A549 (cell line): ENCODE results near the gene C16orf90. TPM values are rescaled to one million over a fixed set of nuclear protein-coding genes. Genes with fewer than 3 reads are reported as not detected.

ENCODE experiments used
- ATAC-seq, 2 experiments: fragments of 200-7000 bp in 1 of 2; fragments of >200 bp in 1 of 2; cut with Nextera tagmentation in 1 of 2; cut with Tn5 transposase in 1 of 2; 3 replicates each; pipeline versions ENCODE4 v1.8.0 to v1.9.1; 2018 to 2020; ENCODE audit warnings: mild to moderate bottlenecking in 1 of 2, moderate library complexity in 1 of 2
- CTCF ChIA-PET: fragments of 300-600 bp; sonication (Branson Sonifier 250); formaldehyde crosslinking; extraction: SDS; loops from one replicate; lab custom pipeline; 2021; ENCODE audit warnings: antibody characterized with exemption, inconsistent platforms; lab: Yijun Ruan, JAX
- POLR2A ChIA-PET: fragments of 350-600 bp; formaldehyde crosslinking; extraction: SDS; loops from one replicate; lab custom pipeline; 2021; ENCODE audit warnings: antibody characterized with exemption, inconsistent platforms; lab: Yijun Ruan, JAX
- DNase-seq, 2 experiments: peaks; one replicate each; pipeline versions ENCODE4 v3.0.0 to v3.0.0-alpha.2; 2011 to 2016; ENCODE audit warnings: low read depth in 1 of 2, low spot score in 1 of 2
- FAIRE-seq: peaks from 2 replicates; lab custom pipeline; 2011; peaks lifted over from hg19 to GRCh38; lab: Jason Lieb, UNC
- H3K27ac ChIP-seq, 2 experiments: fragments of >200 bp; sonication (Bioruptor Twin); formaldehyde crosslinking; 3 replicates each; pipeline ENCODE4 v1.5.1; 2016 to 2017
- H3K4me1 ChIP-seq: fragments of >200 bp; sonication (Bioruptor Twin); formaldehyde crosslinking; 3 replicates; pipeline ENCODE4 v1.6.1; 2016
- H3K4me2 ChIP-seq: fragments of >200 bp; sonication (Bioruptor Twin); formaldehyde crosslinking; 3 replicates; pipeline ENCODE4 v1.6.1; 2016
- H3K4me3 ChIP-seq: fragments of >200 bp; sonication (Bioruptor Twin); formaldehyde crosslinking; 3 replicates; pipeline ENCODE4 v1.5.1; 2016
- H3K9me3 ChIP-seq: fragments of >200 bp; sonication (Bioruptor Twin); formaldehyde crosslinking; 3 replicates; pipeline ENCODE4 v1.6.1; 2016
- CBX2 ChIP-seq: fragments of 200-600 bp; sonication (generic); IDR thresholded peaks from 2 replicates; pipeline ENCODE4 v1.6.1; 2016; ENCODE audit warnings: low read depth, mild to moderate bottlenecking, borderline replicate concordance
- CHD4 ChIP-seq: fragments of 200-600 bp; sonication (generic); IDR thresholded peaks from 2 replicates; pipeline ENCODE4 v1.6.1; 2016; ENCODE audit warnings: antibody characterized with exemption, mild to moderate bottlenecking, borderline replicate concordance
- EP300 ChIP-seq, 2 experiments: fragments of >200 bp; sonication (Bioruptor Twin); formaldehyde crosslinking; IDR thresholded peaks; 2 replicates in 1 of 2; 3 replicates in 1 of 2; pipeline ENCODE4 v1.6.1; 2016 to 2017
- ESRRA ChIP-seq: fragments of 150-350 bp; IDR thresholded peaks from 2 replicates; pipeline ENCODE4 v1.6.1; 2014; ENCODE audit warnings: mild to moderate bottlenecking, low read length, borderline replicate concordance
- FOSB ChIP-seq: fragments of 250-450 bp; sonication (Bioruptor Pico); IDR thresholded peaks from 2 replicates; pipeline ENCODE4 v1.5.0; 2020; ENCODE audit warnings: mild to moderate bottlenecking, moderate library complexity
- FOXS1 ChIP-seq: fragments of 250-450 bp; sonication (Bioruptor Pico); IDR thresholded peaks from 2 replicates; pipeline ENCODE4 v1.5.0; 2020; ENCODE audit warnings: mild to moderate bottlenecking, moderate library complexity
- HDAC2 ChIP-seq: fragments of 200-600 bp; sonication (generic); IDR thresholded peaks from 2 replicates; pipeline ENCODE4 v1.6.1; 2016
- HOXA7 ChIP-seq: fragments of 250-450 bp; sonication (Bioruptor Pico); IDR thresholded peaks from 2 replicates; pipeline ENCODE4 v1.5.0; 2020; ENCODE audit warnings: mild to moderate bottlenecking, moderate library complexity
- JUN ChIP-seq, 2 experiments: fragments of >200 bp; sonication (Bioruptor Twin); formaldehyde crosslinking; IDR thresholded peaks; 2 replicates in 1 of 2; 3 replicates in 1 of 2; pipeline ENCODE4 v1.6.1; 2016 to 2017
- KDM5A ChIP-seq: fragments of 200-600 bp; sonication (generic); IDR thresholded peaks from 2 replicates; pipeline ENCODE4 v1.6.1; 2016; ENCODE audit warnings: antibody characterized with exemption, mild to moderate bottlenecking
- NR3C1 ChIP-seq: fragments of >200 bp; sonication (Bioruptor Twin); formaldehyde crosslinking; IDR thresholded peaks from 3 replicates; pipeline ENCODE4 v1.6.1; 2017
- SREBF2 ChIP-seq: fragments of 450-650 bp; IDR thresholded peaks from 2 replicates; pipeline ENCODE4 v1.6.1; 2014; ENCODE audit warnings: mild to moderate bottlenecking, moderate library complexity
- TFCP2L1 ChIP-seq: fragments of 250-450 bp; sonication (Bioruptor Pico); IDR thresholded peaks from 2 replicates; pipeline ENCODE4 v1.5.0; 2021; ENCODE audit warnings: mild to moderate bottlenecking
- ZC3H11A ChIP-seq: fragments of 450-650 bp; IDR thresholded peaks from 2 replicates; pipeline ENCODE4 v1.6.1; 2014; ENCODE audit warnings: antibody characterized with exemption, mild to moderate bottlenecking
- ZFP36 ChIP-seq: fragments of 450-650 bp; IDR thresholded peaks from 2 replicates; pipeline ENCODE4 v1.6.1; 2014; ENCODE audit warnings: borderline replicate concordance; ENCODE audit not compliant: partially characterized antibody
- ZNF302 ChIP-seq: fragments of 250-450 bp; sonication (Bioruptor Pico); IDR thresholded peaks from 2 replicates; pipeline ENCODE4 v1.9.0; 2021; ENCODE audit warnings: inconsistent platforms, mild to moderate bottlenecking, moderate library complexity
- WGBS: methylation state at CpG from one replicate; pipeline ENCODE4 v1.1.6; 2017; ENCODE audit errors: missing lambda C conversion rate; 5-methylcytosine and 5-hydroxymethylcytosine counted together
- polyA plus RNA-seq, 4 experiments: library from polyadenylated mRNA; depleted of rRNA in 3 of 4; stranded (reverse); fragments of >200 nt; fragmentation: RNase III in 1 of 4; extraction: RNeasy Plus Mini Kit Qiagen cat#74134 plus additional on column Dnase treatment in 1 of 4; gene quantifications; 2 replicates in 3 of 4; 3 replicates in 1 of 4; pipeline ENCODE4 v1.2.3, GENCODE V29; 2011 to 2017
- TF ChIP-seq, protein P1 (sequence below): fragments of 450-650 bp; IDR thresholded peaks from 2 replicates; pipeline ENCODE4 v1.6.1; 2014; ENCODE audit warnings: antibody characterized with exemption
- TF ChIP-seq, protein P2 (sequence below): fragments of >200 bp; sonication (Bioruptor Twin); formaldehyde crosslinking; IDR thresholded peaks from 2 replicates; pipeline ENCODE4 v1.6.1; 2016
- TF ChIP-seq, protein P3 (sequence below): fragments of 200-600 bp; sonication (generic); IDR thresholded peaks from 2 replicates; pipeline ENCODE4 v1.6.1; 2016; ENCODE audit warnings: antibody characterized with exemption, mild to moderate bottlenecking, moderate library complexity
- TF ChIP-seq, protein P4 (sequence below): fragments of 250-450 bp; sonication (Bioruptor Pico); IDR thresholded peaks from 2 replicates; pipeline ENCODE4 v1.5.0; 2020; ENCODE audit warnings: low read depth, mild to moderate bottlenecking, moderate library complexity
- TF ChIP-seq, protein P5 (sequence below): IDR thresholded peaks from 2 replicates; pipeline ENCODE4 v1.6.1; 2012
- TF ChIP-seq, protein P6 (sequence below): IDR thresholded peaks from 2 replicates; pipeline ENCODE4 v1.6.1; 2012; ENCODE audit warnings: low read depth, borderline replicate concordance

Gene C16orf90
- polyA plus RNA-seq, 2 of the 4 experiments (the other 2 are of a cell fraction), result not detected

DNA sequence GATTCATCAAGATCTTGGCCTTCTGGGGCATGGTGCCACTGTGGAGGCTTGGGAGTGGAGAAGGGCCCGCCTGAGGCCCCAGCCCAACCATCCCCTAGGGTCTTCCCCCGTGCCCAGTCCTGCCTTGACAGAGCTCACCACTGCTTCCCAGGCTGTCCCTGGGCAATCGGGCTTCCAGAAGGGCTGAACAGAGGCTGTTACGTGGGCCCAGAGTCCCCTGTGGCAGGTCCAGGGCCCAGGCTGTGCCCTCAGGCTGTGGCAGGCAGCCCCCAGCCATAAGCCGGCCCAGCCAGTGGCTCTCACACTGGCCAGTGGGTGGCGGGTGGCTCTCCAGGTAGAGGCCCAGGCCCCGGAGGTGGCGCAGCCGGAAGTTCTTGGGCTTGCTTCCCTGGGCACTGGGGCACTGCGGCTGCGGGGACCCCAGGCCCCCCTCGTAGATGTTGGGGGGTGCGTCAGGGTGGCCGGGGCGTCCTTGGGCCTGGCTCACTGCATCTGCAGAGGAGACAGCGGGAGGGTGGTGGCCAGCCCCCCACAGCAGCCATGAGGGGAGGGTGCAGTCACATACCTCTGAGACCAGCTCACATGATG lies 809 bp downstream of the C16orf90 start:
- no peak overlapping the region for H3K4me2 ChIP-seq
- ATAC-seq (peak in 1 of 2 experiments; percentile 22; a peak in 2 of 6 replicates), FAIRE-seq (no peak), DNase-seq (no peak)
- ChIA-PET POLR2A (no interaction called here), CTCF (interaction anchor here (1.4 kb wide), 1 partner anchor 12 kb away, joined by 3 read pairs; no protein-coding TSS in a partner anchor)
- no peak overlapping the region for H3K27ac ChIP-seq
- TF ChIP-seq, protein P1, sequence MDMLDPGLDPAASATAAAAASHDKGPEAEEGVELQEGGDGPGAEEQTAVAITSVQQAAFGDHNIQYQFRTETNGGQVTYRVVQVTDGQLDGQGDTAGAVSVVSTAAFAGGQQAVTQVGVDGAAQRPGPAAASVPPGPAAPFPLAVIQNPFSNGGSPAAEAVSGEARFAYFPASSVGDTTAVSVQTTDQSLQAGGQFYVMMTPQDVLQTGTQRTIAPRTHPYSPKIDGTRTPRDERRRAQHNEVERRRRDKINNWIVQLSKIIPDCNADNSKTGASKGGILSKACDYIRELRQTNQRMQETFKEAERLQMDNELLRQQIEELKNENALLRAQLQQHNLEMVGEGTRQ, result no peak
- no peak for TF ChIP-seq ZFP36
- no peak for TF ChIP-seq ZNF302 (CRISPR knock-in tag)
- no peak for TF ChIP-seq ESRRA
- TF ChIP-seq CBX2, result no peak
- TF ChIP-seq HDAC2, result no peak
- TF ChIP-seq SREBF2, result no peak
- TF ChIP-seq, protein P2, sequence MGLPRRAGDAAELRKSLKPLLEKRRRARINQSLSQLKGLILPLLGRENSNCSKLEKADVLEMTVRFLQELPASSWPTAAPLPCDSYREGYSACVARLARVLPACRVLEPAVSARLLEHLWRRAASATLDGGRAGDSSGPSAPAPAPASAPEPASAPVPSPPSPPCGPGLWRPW, result no peak
- TF ChIP-seq, protein P3, sequence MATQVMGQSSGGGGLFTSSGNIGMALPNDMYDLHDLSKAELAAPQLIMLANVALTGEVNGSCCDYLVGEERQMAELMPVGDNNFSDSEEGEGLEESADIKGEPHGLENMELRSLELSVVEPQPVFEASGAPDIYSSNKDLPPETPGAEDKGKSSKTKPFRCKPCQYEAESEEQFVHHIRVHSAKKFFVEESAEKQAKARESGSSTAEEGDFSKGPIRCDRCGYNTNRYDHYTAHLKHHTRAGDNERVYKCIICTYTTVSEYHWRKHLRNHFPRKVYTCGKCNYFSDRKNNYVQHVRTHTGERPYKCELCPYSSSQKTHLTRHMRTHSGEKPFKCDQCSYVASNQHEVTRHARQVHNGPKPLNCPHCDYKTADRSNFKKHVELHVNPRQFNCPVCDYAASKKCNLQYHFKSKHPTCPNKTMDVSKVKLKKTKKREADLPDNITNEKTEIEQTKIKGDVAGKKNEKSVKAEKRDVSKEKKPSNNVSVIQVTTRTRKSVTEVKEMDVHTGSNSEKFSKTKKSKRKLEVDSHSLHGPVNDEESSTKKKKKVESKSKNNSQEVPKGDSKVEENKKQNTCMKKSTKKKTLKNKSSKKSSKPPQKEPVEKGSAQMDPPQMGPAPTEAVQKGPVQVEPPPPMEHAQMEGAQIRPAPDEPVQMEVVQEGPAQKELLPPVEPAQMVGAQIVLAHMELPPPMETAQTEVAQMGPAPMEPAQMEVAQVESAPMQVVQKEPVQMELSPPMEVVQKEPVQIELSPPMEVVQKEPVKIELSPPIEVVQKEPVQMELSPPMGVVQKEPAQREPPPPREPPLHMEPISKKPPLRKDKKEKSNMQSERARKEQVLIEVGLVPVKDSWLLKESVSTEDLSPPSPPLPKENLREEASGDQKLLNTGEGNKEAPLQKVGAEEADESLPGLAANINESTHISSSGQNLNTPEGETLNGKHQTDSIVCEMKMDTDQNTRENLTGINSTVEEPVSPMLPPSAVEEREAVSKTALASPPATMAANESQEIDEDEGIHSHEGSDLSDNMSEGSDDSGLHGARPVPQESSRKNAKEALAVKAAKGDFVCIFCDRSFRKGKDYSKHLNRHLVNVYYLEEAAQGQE, result no peak
- no peak for TF ChIP-seq ZC3H11A
- TF ChIP-seq, protein P4, sequence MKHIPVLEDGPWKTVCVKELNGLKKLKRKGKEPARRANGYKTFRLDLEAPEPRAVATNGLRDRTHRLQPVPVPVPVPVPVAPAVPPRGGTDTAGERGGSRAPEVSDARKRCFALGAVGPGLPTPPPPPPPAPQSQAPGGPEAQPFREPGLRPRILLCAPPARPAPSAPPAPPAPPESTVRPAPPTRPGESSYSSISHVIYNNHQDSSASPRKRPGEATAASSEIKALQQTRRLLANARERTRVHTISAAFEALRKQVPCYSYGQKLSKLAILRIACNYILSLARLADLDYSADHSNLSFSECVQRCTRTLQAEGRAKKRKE, result no peak
- TF ChIP-seq HOXA7 (CRISPR knock-in tag), result no peak
- no peak for TF ChIP-seq KDM5A
- TF ChIP-seq EP300 (IDR thresholded peaks at IDR 0.05), result no peak
- no peak for TF ChIP-seq NR3C1
- TF ChIP-seq, protein P5, sequence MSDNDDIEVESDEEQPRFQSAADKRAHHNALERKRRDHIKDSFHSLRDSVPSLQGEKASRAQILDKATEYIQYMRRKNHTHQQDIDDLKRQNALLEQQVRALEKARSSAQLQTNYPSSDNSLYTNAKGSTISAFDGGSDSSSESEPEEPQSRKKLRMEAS, result no peak
- no peak for TF ChIP-seq JUN (IDR thresholded peaks at IDR 0.05)
- TF ChIP-seq, protein P6, sequence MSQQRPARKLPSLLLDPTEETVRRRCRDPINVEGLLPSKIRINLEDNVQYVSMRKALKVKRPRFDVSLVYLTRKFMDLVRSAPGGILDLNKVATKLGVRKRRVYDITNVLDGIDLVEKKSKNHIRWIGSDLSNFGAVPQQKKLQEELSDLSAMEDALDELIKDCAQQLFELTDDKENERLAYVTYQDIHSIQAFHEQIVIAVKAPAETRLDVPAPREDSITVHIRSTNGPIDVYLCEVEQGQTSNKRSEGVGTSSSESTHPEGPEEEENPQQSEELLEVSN, result no peak
- TF ChIP-seq FOXS1 (CRISPR knock-in tag), result no peak
- WGBS, result 67% methylated on average over 1 of the region's 16 CpGs
- no peak overlapping the region for H3K4me3 ChIP-seq
- H3K4me1 ChIP-seq, result no peaks in the 10 kb centered on the region
- H3K9me3 ChIP-seq, result no peaks in the 10 kb centered on the region

- Histone ChIP-seq H3K4me3 (no peak overlapping the region), H3K9me3 (no peaks in the 10 kb centered on the region), H3K4me2 (no peak overlapping the region), H3K4me1 (no peaks in the 10 kb centered on the region), H3K27ac (no peak overlapping the region)
- FAIRE-seq (no peak), ATAC-seq (no peak), DNase-seq (no peak)
- ChIA-PET POLR2A (no interaction called here), CTCF (interaction anchor here (0.9 kb wide), 1 partner anchor 29 kb away, joined by 3 read pairs; no protein-coding TSS in a partner anchor)
- TF ChIP-seq TFCP2L1 (CRISPR knock-in tag) (no peak), CHD4 (no peak), FOSB (CRISPR knock-in tag) (no peak), NR3C1 (no peak)
- 82% methylated on average over 10 of the region's 10 CpGs for WGBS
Measured at GRCh38 chr16:3492356-3492755, 2.9 kb downstream of the C16orf90 start.
